H9 (cell line): Measurements from ENCODE around the gene NPB. TPM values are rescaled to one million over a fixed set of nuclear protein-coding genes. Genes with fewer than 3 reads are reported as not detected.

Experiments
- DNase-seq: peaks from one replicate; pipeline ENCODE4 v3.0.0-alpha.2; 2017
- H2AFZ ChIP-seq: one replicate; pipeline ENCODE4 v1.6.1; 2013; ENCODE audit warnings: mild to moderate bottlenecking, low read length, control low read depth, moderate library complexity
- H2AK5ac ChIP-seq: 2 replicates; pipeline ENCODE4 v1.6.1; 2013; ENCODE audit warnings: low read length, control low read depth, mixed read lengths; ENCODE audit not compliant: insufficient read length
- H2BK120ac ChIP-seq: one replicate; pipeline ENCODE4 v1.6.1; 2013; ENCODE audit warnings: low read depth, mild to moderate bottlenecking, low read length, control low read depth, inconsistent platforms; ENCODE audit not compliant: poor library complexity, severe bottlenecking
- H2BK12ac ChIP-seq: 2 replicates; pipeline ENCODE4 v1.6.1; 2013; ENCODE audit warnings: low read length, control low read depth, mixed read lengths, low read depth; ENCODE audit not compliant: insufficient read length
- H2BK15ac ChIP-seq: 2 replicates; pipeline ENCODE4 v1.6.1; 2013; ENCODE audit warnings: low read depth, low read length, control low read depth
- H2BK20ac ChIP-seq: one replicate; pipeline ENCODE4 v1.6.1; 2013; ENCODE audit warnings: low read depth, mild to moderate bottlenecking, low read length, control low read depth, inconsistent platforms; ENCODE audit not compliant: poor library complexity, severe bottlenecking
- H2BK5ac ChIP-seq: 2 replicates; pipeline ENCODE4 v1.6.1; 2013; ENCODE audit warnings: low read length, control low read depth, mixed read lengths; ENCODE audit not compliant: insufficient read length
- H3K14ac ChIP-seq: 2 replicates; pipeline ENCODE4 v1.6.1; 2013; ENCODE audit warnings: low read length, control low read depth; ENCODE audit not compliant: insufficient read depth
- H3K18ac ChIP-seq: 2 replicates; pipeline ENCODE4 v1.6.1; 2013; ENCODE audit warnings: low read depth, mild to moderate bottlenecking, mixed read lengths, low read length, control low read depth; ENCODE audit not compliant: insufficient read length
- H3K23ac ChIP-seq: 2 replicates; pipeline ENCODE4 v1.6.1; 2013; ENCODE audit warnings: low read length, control low read depth, mixed read lengths, low read depth; ENCODE audit not compliant: insufficient read length
- H3K23me2 ChIP-seq: 2 replicates; pipeline ENCODE4 v1.6.1; 2013; ENCODE audit warnings: low read depth, mild to moderate bottlenecking, mixed read lengths, low read length, control low read depth; ENCODE audit not compliant: insufficient read length, poor library complexity, severe bottlenecking
- H3K27ac ChIP-seq: 2 replicates; pipeline ENCODE4 v1.5.1; 2013; ENCODE audit warnings: low read length, control low read depth, mixed read lengths, low read depth; ENCODE audit not compliant: insufficient read length
- H3K27me3 ChIP-seq: 2 replicates; pipeline ENCODE4 v1.6.1; 2013; ENCODE audit warnings: low read length, control low read depth, inconsistent platforms; ENCODE audit not compliant: insufficient read depth
- H3K4ac ChIP-seq: 2 replicates; pipeline ENCODE4 v1.6.1; 2013; ENCODE audit warnings: low read depth, mild to moderate bottlenecking, control low read depth, inconsistent platforms, low read length, moderate library complexity
- H3K4me1 ChIP-seq: 2 replicates; pipeline ENCODE4 v1.6.1; 2013; ENCODE audit warnings: low read length, control low read depth, inconsistent platforms; ENCODE audit not compliant: insufficient read depth
- H3K4me2 ChIP-seq: 2 replicates; pipeline ENCODE4 v1.6.1; 2013; ENCODE audit warnings: low read length, control low read depth, mixed read lengths; ENCODE audit not compliant: insufficient read length, insufficient read depth
- H3K56ac ChIP-seq: 2 replicates; pipeline ENCODE4 v1.6.1; 2013; ENCODE audit warnings: low read depth, mild to moderate bottlenecking, mixed read lengths, low read length, control low read depth; ENCODE audit not compliant: insufficient read length
- H3K79me1 ChIP-seq: 2 replicates; pipeline ENCODE4 v1.6.1; 2013; ENCODE audit warnings: low read depth, mild to moderate bottlenecking, moderate library complexity, low read length, control low read depth, inconsistent platforms; ENCODE audit not compliant: insufficient read depth, poor library complexity, severe bottlenecking
- H3K79me2 ChIP-seq: 2 replicates; pipeline ENCODE4 v1.6.1; 2013; ENCODE audit warnings: low read length, control low read depth, inconsistent platforms; ENCODE audit not compliant: insufficient read depth
- H3K9ac ChIP-seq: 2 replicates; pipeline ENCODE4 v1.6.1; 2013; ENCODE audit warnings: low read length, control low read depth, mixed read lengths; ENCODE audit not compliant: insufficient read length; ENCODE audit errors: extremely low read depth
- H3K9me3 ChIP-seq: one replicate; pipeline ENCODE4 v1.6.1; 2013; ENCODE audit warnings: low read depth, low read length, inconsistent platforms; ENCODE audit not compliant: control insufficient read depth
- H3T11ph ChIP-seq: one replicate; pipeline ENCODE4 v1.6.1; 2013; ENCODE audit warnings: mild to moderate bottlenecking, low read length, control low read depth, inconsistent platforms
- H4K20me1 ChIP-seq: one replicate; pipeline ENCODE4 v1.6.1; 2013; ENCODE audit not compliant: control insufficient read depth, insufficient read length, insufficient read depth
- H4K5ac ChIP-seq: 2 replicates; pipeline ENCODE4 v1.6.1; 2013; ENCODE audit warnings: low read depth, mild to moderate bottlenecking, mixed read lengths, low read length, control low read depth; ENCODE audit not compliant: insufficient read length
- H4K8ac ChIP-seq: replicated peaks from 2 replicates; pipeline ENCODE4 v1.6.1; 2013; ENCODE audit warnings: low read length, control low read depth, mixed read lengths, low read depth; ENCODE audit not compliant: insufficient read length
- H4K91ac ChIP-seq: 2 replicates; pipeline ENCODE4 v1.6.1; 2013; ENCODE audit warnings: low read depth, mild to moderate bottlenecking, moderate library complexity, mixed read lengths, low read length, control low read depth; ENCODE audit not compliant: insufficient read length
- H3K27ac Mint-ChIP-seq, 3 experiments: 2 replicates in 2 of 3; 3 replicates in 1 of 3; pipeline ENCODE4 v1.8.0; 2020 to 2021; ENCODE audit warnings: mixed read lengths in 3 of 3, mild to moderate bottlenecking in 1 of 3, moderate library complexity in 1 of 3
- H3K27me3 Mint-ChIP-seq: 2 replicates; pipeline ENCODE4 v1.8.0; 2021; ENCODE audit warnings: low read depth, mild to moderate bottlenecking, moderate library complexity, mixed read lengths
- H3K36me3 Mint-ChIP-seq, 3 experiments: 2 replicates in 2 of 3; 3 replicates in 1 of 3; pipeline ENCODE4 v1.8.0; 2020 to 2021; ENCODE audit warnings: low read depth in 3 of 3, mixed read lengths in 3 of 3; ENCODE audit not compliant: insufficient read depth in 1 of 3
- H3K4me1 Mint-ChIP-seq, 2 experiments: 2 replicates each; pipeline ENCODE4 v1.8.0; 2020; ENCODE audit warnings: mixed read lengths in 2 of 2
- H3K4me3 Mint-ChIP-seq, 2 experiments: 2 replicates in 1 of 2; 3 replicates in 1 of 2; pipeline ENCODE4 v1.8.0; 2020 to 2021; ENCODE audit warnings: mild to moderate bottlenecking in 2 of 2, mixed read lengths in 2 of 2, moderate library complexity in 1 of 2
- H3K9me3 Mint-ChIP-seq, 2 experiments: 2 replicates in 1 of 2; 3 replicates in 1 of 2; pipeline ENCODE4 v1.8.0; 2020; ENCODE audit warnings: mild to moderate bottlenecking in 2 of 2, mixed read lengths in 2 of 2, moderate library complexity in 1 of 2
- CTCF ChIP-seq: fragments of 200-600 bp; sonication (generic); conservative IDR thresholded peaks from 3 replicates; pipeline ENCODE4 v1.8.0; 2021; ENCODE audit warnings: antibody characterized with exemption, mild to moderate bottlenecking
- WGBS: extraction: QIAGEN DNeasy Blood & Tissue Kit; methylation state at CpG from one replicate; pipeline ENCODE4 v1.1.7; 2013; ENCODE audit warnings: missing lambda C conversion rate, low lambda C conversion rate, mixed read lengths; ENCODE audit not compliant: insufficient read length; ENCODE audit errors: extremely low coverage; 5-methylcytosine and 5-hydroxymethylcytosine counted together
- total RNA-seq: library from RNA; stranded (reverse); gene quantifications from 2 replicates; pipeline ENCODE4 v1.2.1, GENCODE V29; 2021

NPB gene
- total RNA-seq, 1 experiment from 2014 or later = 2.1 TPM

GRCh38 chr17:81942167-81942553, 40.1 kb downstream of the NPB start:
- no CpG with 5 or more reads among the region's 12 CpGs for WGBS
- H3K36me3 Mint-ChIP-seq = no peaks in the 10 kb centered on the region
- no peak overlapping the region for H3K27ac ChIP-seq

More at GRCh38 chr17:81942167-81942553, 40.1 kb downstream of the NPB start:
- peak overlapping the region in 1 of 2 experiments; percentile 51; a peak in 3 of 5 replicates for H3K4me3 Mint-ChIP-seq
- no peak overlapping the region for H2BK12ac ChIP-seq
- peaks cover 78% of the 10 kb centered on the region for H3K27me3 Mint-ChIP-seq
- no peak overlapping the region for H3K18ac ChIP-seq
- no peaks in the 10 kb centered on the region for H3K79me2 ChIP-seq
- H2BK5ac ChIP-seq = no peak overlapping the region
- H2BK120ac ChIP-seq = no peak overlapping the region
- peak overlapping the region; percentile 17 for H3K4me2 ChIP-seq
- no peak overlapping the region for H2AK5ac ChIP-seq
- H4K8ac ChIP-seq = no peak overlapping the region
- no peak overlapping the region for H3K9ac ChIP-seq
- peaks cover 4% of the 10 kb centered on the region for H3K23me2 ChIP-seq
- H4K20me1 ChIP-seq = no peaks in the 10 kb centered on the region
- H4K5ac ChIP-seq = no peak overlapping the region
- DNase-seq = no peak
- H3K27ac Mint-ChIP-seq = no peak overlapping the region
- H3K27me3 ChIP-seq = no peaks in the 10 kb centered on the region
- H3K23ac ChIP-seq = no peak overlapping the region
- peaks cover 11 to 22% of the 10 kb centered on the region in 2 experiments for H3K4me1 Mint-ChIP-seq
- H3K9me3 Mint-ChIP-seq = no peaks in the 10 kb centered on the region
- H3K9me3 ChIP-seq = no peaks in the 10 kb centered on the region
- no peak for TF ChIP-seq CTCF
- H2BK15ac ChIP-seq = no peak overlapping the region
- H3K79me1 ChIP-seq = no peaks in the 10 kb centered on the region
- H3T11ph ChIP-seq = no peak overlapping the region
- H2BK20ac ChIP-seq = no peak overlapping the region
- H4K91ac ChIP-seq = no peak overlapping the region
- H2AFZ ChIP-seq = no peak overlapping the region
- no peak overlapping the region for H3K4ac ChIP-seq
- H3K14ac ChIP-seq = no peak overlapping the region
- no peak overlapping the region for H3K56ac ChIP-seq
- no peaks in the 10 kb centered on the region; the same call in 1 of the 2 replicates for H3K4me1 ChIP-seq
